T47D (cell line): ENCODE results near the gene BROX.

Experiments
- DNase-seq, 2 experiments: peaks; one replicate each; pipeline versions ENCODE4 v3.0.0 to v3.0.0-alpha.2; 2011 to 2012; ENCODE audit warnings: low read depth in 1 of 2, low spot score in 1 of 2
- JUND ChIP-seq: IDR thresholded peaks from 2 replicates; pipeline ENCODE4 v1.6.1; 2012; ENCODE audit warnings: low read depth
- in situ Hi-C: cut with HindIII; loops from 2 replicates; pipeline ENCODE4 v1.10.0; 2016; ENCODE audit warnings: low sequenced_read_pairs, low pct_unique_long_range_greater_than_20kb

The BROX gene

GRCh38 chr1:222704260-222704659 is 8.1 kb upstream of the BROX start:
- DNase-seq: no peak
- in situ Hi-C loops: no loop called here
- no peak for TF ChIP-seq JUND

GRCh38 chr1:222706815-222707214 is 5.5 kb upstream of the BROX start:
- no peak for TF ChIP-seq JUND
- in situ Hi-C loops: no loop called here

GRCh38 chr1:222709700-222710153 is 2.6 kb upstream of the BROX start:
- TF ChIP-seq JUND: no peak
- no peak for DNase-seq
- in situ Hi-C loops: no loop called here

More at GRCh38 chr1:222706815-222707214, 5.5 kb upstream of the BROX start:
- no peak for DNase-seq

GRCh38 chr1:222711319-222712252 is 778 bp upstream of the BROX start:
- peak; percentile 69 to 76 for DNase-seq
- in situ Hi-C loops: no loop called here
- no peak for TF ChIP-seq JUND

- in situ Hi-C loops: no loop called here
- peak; percentile 91 to 95 for DNase-seq
- no peak for TF ChIP-seq JUND
Observed at GRCh38 chr1:222713091-222713961, 962 bp downstream of the BROX start.

GRCh38 chr1:222716393-222716792 is 4.0 kb downstream of the BROX start:
- in situ Hi-C loops: no loop called here
- TF ChIP-seq JUND: no peak
- DNase-seq: peak in 1 of 2 experiments; percentile 9

- in situ Hi-C loops: loop anchor here (25.0 kb wide), 1 partner anchor 359 kb away; no protein-coding TSS in a partner anchor
- DNase-seq: no peak
- no peak for TF ChIP-seq JUND
Observed at GRCh38 chr1:222728746-222729145, 16.4 kb downstream of the BROX start.

- in situ Hi-C loops: loop anchor here (25.0 kb wide), 1 partner anchor 356 kb away; no protein-coding TSS in a partner anchor
- no peak for TF ChIP-seq JUND
- no peak for DNase-seq
Observed at GRCh38 chr1:222730866-222731265, 18.5 kb downstream of the BROX start.

GRCh38 chr1:222732216-222733159 is 20.1 kb downstream of the BROX start:
- in situ Hi-C loops: loop anchor here (25.0 kb wide), 1 partner anchor 355 kb away; no protein-coding TSS in a partner anchor
- no peak for DNase-seq
- TF ChIP-seq JUND: no peak

GRCh38 chr1:222734740-222735139 is 22.4 kb downstream of the BROX start:
- in situ Hi-C loops: loop anchor here (25.0 kb wide), 1 partner anchor 353 kb away; no protein-coding TSS in a partner anchor
- DNase-seq: no peak
- no peak for TF ChIP-seq JUND

- in situ Hi-C loops: loop anchor here (25.0 kb wide), 1 partner anchor 351 kb away; no protein-coding TSS in a partner anchor
- DNase-seq: no peak
Observed at GRCh38 chr1:222736470-222736869, 24.1 kb downstream of the BROX start.

GRCh38 chr1:222736972-222737371 is 24.6 kb downstream of the BROX start, which contains the start of gene FAM177B:
TSS of gene FAM177B (plus strand) at chr1:222737202. CDS start at chr1:222746546, 9,344 bp downstream.
- in situ Hi-C loops: loop anchor here (25.0 kb wide), 1 partner anchor 350 kb away; no protein-coding TSS in a partner anchor
- no peak for DNase-seq
- no peak for TF ChIP-seq JUND

More at GRCh38 chr1:222736470-222736869, 24.1 kb downstream of the BROX start:
- no peak for TF ChIP-seq JUND
